Activated effector memory CD4-positive, alpha-beta T cell treated with Interleukin-2 at 50 U/mL for 16 hours (primary cell): Measurements from ENCODE around the gene TRPM3.

ENCODE experiments used
- DNase-seq: peaks from one replicate; pipeline ENCODE4 v3.0.0-alpha.2; 2020

TRPM3 gene

GRCh38 chr9:71121275-71122021, at the start of gene TRPM3:
Gene TRPM3, minus strand, starts transcription at chr9:71121621. Its CDS starts 267 bp downstream, at chr9:71121354.
- DNase-seq: no peak

- DNase-seq: no peak
Observed at GRCh38 chr9:71168418-71168817, 47.0 kb upstream of the TRPM3 start.

GRCh38 chr9:71162126-71162525, 40.7 kb upstream of the TRPM3 start:
- DNase-seq: no peak

- no peak for DNase-seq
Observed at GRCh38 chr9:71157731-71158130, 36.3 kb upstream of the TRPM3 start.

GRCh38 chr9:71147368-71147767, 25.9 kb upstream of the TRPM3 start:
- DNase-seq: no peak

GRCh38 chr9:71146511-71146910, 25.1 kb upstream of the TRPM3 start:
- no peak for DNase-seq

DNA sequence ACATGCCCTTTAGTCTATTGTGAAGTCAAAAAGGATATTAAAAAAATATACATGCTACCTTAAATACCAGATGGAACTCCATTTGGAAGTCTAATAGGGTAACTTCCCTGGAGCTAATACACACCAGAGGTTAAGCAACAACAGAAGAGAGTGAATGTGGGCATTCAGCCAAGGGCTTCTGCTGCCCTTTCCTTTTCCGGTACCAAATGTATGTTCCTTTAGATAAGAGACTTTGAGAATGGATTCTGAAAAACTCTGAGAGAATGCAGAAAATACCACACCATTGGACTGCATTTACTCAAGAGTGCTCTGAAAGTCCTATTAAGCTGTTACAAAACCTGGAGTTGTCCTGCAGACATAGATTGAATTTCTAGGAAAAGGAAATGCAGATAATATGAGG, 23.8 kb upstream of the TRPM3 start:
- DNase-seq: no peak

- no peak for DNase-seq
Observed at GRCh38 chr9:71144495-71144894, 23.1 kb upstream of the TRPM3 start.

DNA sequence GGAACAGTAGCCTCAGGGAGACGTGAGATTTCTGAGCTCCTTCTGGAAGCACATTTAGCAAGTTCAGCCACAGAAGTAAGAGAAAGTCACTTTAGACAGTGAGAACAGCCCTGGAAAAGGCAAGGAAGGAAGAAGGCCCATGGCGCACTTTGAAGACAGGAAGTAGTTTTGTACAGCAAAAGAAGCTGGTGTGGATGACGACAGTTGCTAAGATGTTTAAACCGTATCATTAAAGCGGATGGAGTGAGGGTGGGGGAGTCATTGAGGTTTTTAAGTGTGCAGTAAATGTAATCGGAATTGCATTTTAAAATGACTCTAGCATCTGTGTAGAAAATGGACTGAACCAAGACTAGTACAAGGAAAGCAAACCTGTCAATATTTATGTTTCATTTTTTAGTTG, 15.3 kb upstream of the TRPM3 start:
- no peak for DNase-seq

DNA sequence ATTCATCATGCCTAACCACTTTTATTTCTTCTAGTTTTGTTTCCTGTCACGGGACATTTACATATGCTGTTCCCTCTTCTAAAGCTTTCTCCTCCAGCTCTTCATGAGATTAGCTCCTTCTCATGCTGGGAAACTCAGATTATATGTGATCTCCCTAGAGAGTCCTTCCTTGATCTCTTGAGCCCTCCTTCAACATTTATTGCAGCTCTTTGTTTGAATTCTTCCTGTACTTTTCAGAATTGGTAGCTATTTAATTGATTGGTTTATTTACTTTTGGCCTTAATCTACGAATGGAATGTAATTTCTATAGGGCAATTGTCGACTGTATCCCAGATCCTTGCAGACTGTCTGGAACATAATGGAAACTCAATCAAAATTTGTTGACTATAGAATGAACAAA, 9.7 kb upstream of the TRPM3 start:
- DNase-seq: no peak

DNA sequence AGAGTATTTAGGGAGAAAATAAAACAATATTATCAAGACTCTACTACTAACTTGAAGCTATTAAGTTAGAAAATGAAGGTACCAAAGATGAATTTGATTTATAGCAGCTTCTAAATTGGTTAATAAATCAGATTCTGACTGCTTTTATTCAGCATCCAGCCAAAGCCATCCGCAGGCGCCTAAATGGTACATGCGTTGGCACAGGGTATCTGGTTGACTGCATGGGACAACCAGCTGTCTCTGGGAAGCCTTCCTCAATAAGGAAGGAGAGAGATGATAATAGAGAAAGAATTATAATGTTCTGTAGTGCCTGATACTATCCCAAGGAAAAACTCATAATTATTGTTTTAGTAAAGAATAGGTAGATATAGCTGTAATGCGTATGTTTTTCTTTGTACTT, 9.1 kb upstream of the TRPM3 start:
- no peak for DNase-seq

DNA sequence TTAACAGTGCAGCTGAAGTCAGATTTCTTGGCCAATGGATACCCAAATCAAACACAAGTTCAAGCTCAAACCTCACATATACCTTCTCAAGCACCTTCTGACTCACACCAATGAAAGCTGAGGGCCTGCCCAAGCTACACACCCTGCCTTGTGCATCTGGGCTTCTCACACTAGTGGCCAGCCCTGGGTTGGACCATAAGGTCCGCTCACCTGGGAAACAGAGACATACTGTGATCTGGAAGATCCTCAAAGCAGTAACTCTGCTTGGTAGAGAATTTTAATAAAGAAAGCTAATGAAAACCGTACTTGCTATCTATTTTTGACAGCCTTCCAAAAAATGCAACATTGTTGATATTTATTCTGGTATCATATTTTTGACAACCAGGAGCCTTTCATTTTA, 7.4 kb upstream of the TRPM3 start:
- DNase-seq: no peak

DNA sequence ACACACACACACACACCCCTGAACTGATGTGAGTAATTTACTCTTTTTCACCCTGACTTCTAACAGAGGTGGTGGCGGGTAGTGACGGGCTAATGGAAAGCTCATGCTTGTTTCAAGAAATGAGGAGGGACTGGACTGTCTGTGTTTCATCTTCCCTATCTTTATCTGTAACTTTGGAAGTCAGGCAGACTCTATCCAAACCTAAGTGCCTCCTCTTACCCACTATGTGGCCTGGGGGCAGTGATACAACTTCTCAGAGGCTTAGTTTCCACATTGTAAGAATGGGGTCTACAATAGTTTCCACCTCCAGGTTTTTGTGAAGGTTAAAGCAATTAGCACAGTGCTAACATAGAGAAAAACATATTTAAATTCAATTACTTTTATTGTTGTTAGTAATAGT, 5.9 kb upstream of the TRPM3 start:
- no peak for DNase-seq

DNA sequence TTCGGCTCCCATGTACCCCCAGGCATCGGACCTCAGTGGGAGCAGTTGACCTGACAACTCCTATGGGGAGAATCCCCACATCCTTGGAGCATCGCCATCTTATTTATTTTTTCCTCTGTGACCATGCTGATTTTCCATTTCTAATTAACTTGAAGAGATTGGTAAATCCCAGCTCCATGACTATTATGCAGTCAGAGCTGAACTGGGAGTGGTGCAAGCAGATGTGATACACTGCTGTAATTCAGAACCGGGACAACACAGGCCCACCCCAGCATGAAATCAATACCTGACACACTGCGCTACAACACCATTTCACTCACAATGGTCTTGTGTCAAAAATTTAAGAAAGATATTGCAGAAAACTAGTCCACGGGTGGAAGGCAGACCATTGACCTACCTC, 1.0 kb upstream of the TRPM3 start:
- DNase-seq: no peak

GRCh38 chr9:71122022-71122275, 528 bp upstream of the TRPM3 start:
- no peak for DNase-seq

DNA sequence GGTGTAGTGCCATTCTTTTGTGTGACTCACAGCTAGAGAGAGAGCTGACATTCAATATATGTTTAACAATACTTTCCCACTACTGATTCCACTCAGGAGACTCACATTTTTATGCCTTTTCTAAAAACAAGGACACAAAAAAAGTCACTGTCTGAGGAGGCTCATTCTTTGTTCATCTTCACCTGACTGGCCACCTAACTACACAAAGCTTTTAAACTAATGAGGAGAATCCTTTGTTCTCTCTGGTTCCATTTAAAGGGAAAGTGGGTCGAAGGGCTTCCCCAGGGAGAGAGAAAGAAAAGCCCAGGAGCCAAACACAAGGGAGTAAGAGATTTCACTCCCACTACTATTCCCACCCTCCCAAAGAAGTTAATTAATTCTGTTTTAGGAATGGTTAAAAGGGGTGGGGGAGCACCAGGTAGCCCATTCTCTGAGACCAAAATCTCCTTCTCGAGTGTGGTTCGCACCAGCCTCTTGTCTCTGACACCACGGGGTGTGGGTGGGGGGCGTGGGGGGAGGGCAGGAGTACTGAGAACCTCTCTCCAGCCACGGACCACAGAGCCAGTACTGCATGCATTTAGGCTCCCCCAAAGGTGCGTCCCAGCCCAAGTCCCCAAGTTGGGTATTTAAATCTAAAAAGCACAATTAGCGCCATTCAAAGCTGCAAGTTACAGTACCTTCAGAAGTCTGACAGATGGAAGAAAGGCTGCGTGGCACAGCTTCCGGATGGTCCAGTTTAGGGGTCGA, 747 bp downstream of the TRPM3 start:
- DNase-seq: no peak

DNA sequence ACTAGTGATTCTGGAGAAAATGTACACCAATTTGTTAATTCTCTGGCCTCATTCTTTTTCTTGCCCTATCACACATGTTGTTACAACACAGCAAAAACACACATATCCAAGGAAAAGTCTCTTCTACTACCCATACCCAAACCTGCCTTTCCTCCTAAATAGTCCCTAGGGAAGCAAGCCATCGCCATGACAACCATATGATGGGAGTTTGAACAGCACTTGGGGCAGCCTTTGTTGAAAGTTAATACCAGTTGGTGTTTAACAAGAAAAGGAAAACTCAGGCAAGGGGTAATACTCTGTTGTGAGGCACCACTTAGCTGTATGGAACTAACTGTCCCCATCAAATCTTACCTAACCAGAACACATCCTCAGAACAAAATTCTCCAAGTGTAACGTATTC, 1.7 kb downstream of the TRPM3 start:
- no peak for DNase-seq

DNA sequence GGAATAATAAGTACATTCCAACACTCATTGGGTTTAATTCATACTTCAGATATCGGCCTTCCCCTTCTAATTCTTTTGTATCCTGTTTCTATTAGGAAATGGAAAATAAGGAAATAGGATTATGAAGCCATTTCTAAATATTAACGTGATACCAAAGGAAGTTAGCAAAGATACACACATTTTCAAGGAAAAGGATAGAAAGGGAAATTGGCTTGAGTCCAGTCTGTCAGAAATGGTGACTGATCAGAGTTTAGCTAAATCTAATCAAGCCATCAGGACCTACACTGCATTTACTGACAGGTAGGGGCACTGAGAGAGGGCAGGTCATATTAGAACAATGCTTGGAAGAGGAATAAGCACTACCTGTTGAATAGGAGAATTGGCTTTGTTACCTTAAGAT, 3.1 kb downstream of the TRPM3 start:
- no peak for DNase-seq

GRCh38 chr9:71115448-71115975, 5.9 kb downstream of the TRPM3 start:
- DNase-seq: no peak

- no peak for DNase-seq
Observed at GRCh38 chr9:71112866-71113265, 8.6 kb downstream of the TRPM3 start.

- DNase-seq: no peak
Observed at GRCh38 chr9:71108937-71109336, 12.5 kb downstream of the TRPM3 start.

DNA sequence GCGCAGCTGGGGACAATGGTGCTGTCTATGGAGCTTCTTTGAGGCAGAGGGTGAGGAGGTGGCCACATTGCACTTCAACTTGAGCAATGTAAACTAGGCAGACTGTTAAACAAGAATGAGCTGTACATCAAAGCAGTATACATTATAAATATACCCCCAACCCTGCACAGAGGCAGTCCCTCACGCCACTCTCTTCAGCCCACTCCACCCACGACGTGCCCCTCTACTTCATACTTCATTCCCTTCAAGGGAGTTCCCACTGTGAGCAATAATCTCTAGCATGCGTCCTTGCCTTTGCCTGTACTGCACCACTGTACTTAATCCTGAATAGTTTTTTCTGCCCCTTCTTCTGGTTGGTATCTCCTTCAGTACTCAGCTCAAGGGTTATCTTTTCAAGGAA, 14.4 kb downstream of the TRPM3 start:
- no peak for DNase-seq

DNA sequence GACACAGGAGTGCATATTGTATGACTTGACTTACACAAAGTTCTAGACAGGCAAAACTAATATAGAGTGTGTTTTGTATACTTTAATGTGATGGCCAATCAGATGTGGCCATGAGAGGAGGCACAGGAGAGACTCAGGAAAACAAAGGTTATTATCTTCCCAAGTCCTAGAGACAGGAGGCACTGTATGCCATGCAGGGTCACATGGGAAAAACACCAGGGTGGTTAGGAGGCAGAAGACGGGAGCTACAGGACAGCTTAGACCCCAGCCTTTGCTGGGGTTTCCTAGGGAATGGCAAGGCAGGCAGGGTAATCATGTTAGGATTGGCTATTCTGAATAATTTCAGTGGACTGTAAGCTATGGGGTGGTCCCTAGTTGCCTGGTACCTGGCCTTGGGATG, 16.2 kb downstream of the TRPM3 start:
- no peak for DNase-seq

GRCh38 chr9:71098801-71099200, 22.6 kb downstream of the TRPM3 start:
- no peak for DNase-seq

- no peak for DNase-seq
Observed at GRCh38 chr9:71097671-71098070, 23.8 kb downstream of the TRPM3 start.
